Heart right ventricle (tissue), 16 donors: ENCODE results near the gene PRKACA. TPM values are rescaled to one million over a fixed set of nuclear protein-coding genes. Genes with fewer than 3 reads are reported as not detected.
"Not testable (repeated sequence)": the region's sequence is repeated elsewhere in the genome, so short reads cannot be mapped to it uniquely, and the experiment has no call there.

Experiments used
- ATAC-seq, 8 donors: fragments of 200-7000 bp; cut with Tn5 transposase; one replicate each; pipeline ENCODE4 v1.9.1; 2020; ENCODE audit warnings: mild to moderate bottlenecking in 8 of 8, moderate library complexity in 8 of 8, moderate number of reproducible peaks in 1 of 8
- DNase-seq, 2 donors: peaks; one replicate each; pipeline ENCODE4 v3.0.0-alpha.2; 2020
- H3K27ac ChIP-seq, 10 donors: fragments of 200-600 bp; sonication (generic) in 2 of 10; one replicate each; pipeline versions ENCODE4 v1.5.0 to v1.8.0; 2020 to 2022; ENCODE audit warnings: mild to moderate bottlenecking in 3 of 10
- H3K27me3 ChIP-seq, 7 donors: fragments of 200-600 bp; one replicate each; pipeline ENCODE4 v1.8.0; 2021 to 2022; ENCODE audit warnings: mild to moderate bottlenecking in 2 of 7
- H3K36me3 ChIP-seq, 9 donors: fragments of 200-600 bp; sonication (generic) in 1 of 9; one replicate each; pipeline versions ENCODE4 v1.5.0 to v1.8.0; 2020 to 2022; ENCODE audit warnings: mild to moderate bottlenecking in 2 of 9
- H3K4me1 ChIP-seq, 9 donors: fragments of 200-600 bp; sonication (generic) in 1 of 9; one replicate each; pipeline versions ENCODE4 v1.5.0 to v1.8.0; 2020 to 2022; ENCODE audit warnings: mild to moderate bottlenecking in 4 of 9
- H3K4me3 ChIP-seq, 10 donors: fragments of 200-600 bp; sonication (generic) in 2 of 10; one replicate each; pipeline versions ENCODE4 v1.5.0 to v1.8.0; 2020 to 2022; ENCODE audit warnings: mild to moderate bottlenecking in 7 of 10, moderate library complexity in 2 of 10
- H3K9me3 ChIP-seq, 11 donors: fragments of 200-600 bp in 10 of 11; sonication (generic) in 2 of 11; one replicate each; pipeline versions ENCODE4 v1.5.0 to v1.8.0; 2013 to 2022; ENCODE audit warnings: mild to moderate bottlenecking in 2 of 11, control low read depth in 1 of 11, moderate library complexity in 1 of 11
- WGBS, 2 donors: extraction: QIAGEN DNeasy Blood & Tissue Kit; methylation state at CpG; one replicate each; pipeline ENCODE4 v1.1.7; 2013; ENCODE audit warnings: inconsistent platforms in 1 of 2; 5-methylcytosine and 5-hydroxymethylcytosine counted together
- intact Hi-C, 10 donors: fragments of 100-400 bp; cut with DNase I; formaldehyde crosslinking; loops; one replicate each; pipeline versions ENCODE4 v1.11.1 to v1.14.2; 2022
- polyA plus RNA-seq, 2 donors: library from polyadenylated mRNA; stranded (reverse); fragments of 200-250 nt; gene quantifications; one replicate each; pipeline ENCODE4 v1.2.3, GENCODE V29; 2013
- total RNA-seq, 10 donors: library from RNA; stranded (reverse); fragmentation: NEBNext Ultra II Directional in 3 of 10; extraction: Animal tissue kit (Norgen Biotek cat#: 25700) in 3 of 10; gene quantifications; one replicate each; pipeline versions ENCODE4 v1.2.1 to v1.2.4, GENCODE V29; 2021 to 2023
- TF ChIP-seq, protein P1 (sequence below), 9 donors: fragments of 200-600 bp; sonication (generic) in 2 of 9; IDR thresholded peaks; one replicate each; pipeline versions ENCODE4 v1.5.0 to v1.8.0; 2021 to 2022; ENCODE audit warnings: antibody characterized with exemption in 9 of 9, mild to moderate bottlenecking in 5 of 9, moderate library complexity in 1 of 9
- donor health status: Arrhythmogenic right ventricular cardiomyopathy.
- donor health status: ischemic (EF 13 %, LVEDD 7.1; RV severe dilation, severe dysfunction).
- donor health status: healthy with polysubstance abuse.
- donor health status: DM: no; HTN: yes; CAD: no.
- donor health status: DM: no; HTN: no; CAD: no.
- donor health status: ischemic (EF 25% LVEDD 6.9; RV normal size, moderate dysfunction).
- donor health status: ischemic (EF 25% LVEDD 5.7; RV mildly dilated, moderate dysfunction).
- donor health status: healthy.
- donor health status: DM: yes; HTN: yes; CAD: no.
- donor health status: Ischemic cardiomyopathy.
- donor health status: ischemic (EF 35%, LVEDD 5.7; RV mildly dilated, moderate dysfunction).
- donor health status: nonischemic (EF 11% LVEDD 7.7; RV severe dilation, severe dysfunction).
- donor health status: DM: yes; HTN: yes; CAD: no.
- donor health status: PGD.
- donor health status: ischemic (EF 29% LVEDD 5.4; RV normal size, mild dysfunction).
- donor health status: nonischemic (EF 23%, LVEDD 6.1; RV moderate dilation, normal function).

Gene PRKACA
- total and polyA plus RNA-seq, 12 donors: 196 to 691 (median 508) TPM

DNA sequence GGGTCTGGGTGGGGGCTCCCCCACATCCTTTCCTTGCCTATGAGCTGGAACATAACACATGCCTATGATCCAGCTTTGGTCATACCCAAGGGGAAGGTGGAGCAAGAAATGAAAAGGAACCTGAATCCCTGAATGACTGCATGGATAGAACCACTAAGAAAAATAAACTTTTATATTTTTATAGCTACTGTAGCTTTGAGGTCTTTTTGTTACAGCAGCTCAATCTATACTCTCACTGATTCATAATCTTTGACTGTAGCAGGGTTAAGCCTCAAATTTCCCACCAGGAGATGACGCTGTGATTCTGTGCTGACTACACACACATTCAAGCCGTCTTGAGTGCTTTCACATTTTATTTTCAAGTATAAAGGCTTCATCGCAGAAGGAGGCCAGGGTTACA lies 64.5 kb downstream of the PRKACA start:
- ATAC-seq (no peak), DNase-seq (no peak)
- H3K27ac ChIP-seq: no peak overlapping the region
- H3K4me3 ChIP-seq: no peak overlapping the region
- TF ChIP-seq, protein P1, sequence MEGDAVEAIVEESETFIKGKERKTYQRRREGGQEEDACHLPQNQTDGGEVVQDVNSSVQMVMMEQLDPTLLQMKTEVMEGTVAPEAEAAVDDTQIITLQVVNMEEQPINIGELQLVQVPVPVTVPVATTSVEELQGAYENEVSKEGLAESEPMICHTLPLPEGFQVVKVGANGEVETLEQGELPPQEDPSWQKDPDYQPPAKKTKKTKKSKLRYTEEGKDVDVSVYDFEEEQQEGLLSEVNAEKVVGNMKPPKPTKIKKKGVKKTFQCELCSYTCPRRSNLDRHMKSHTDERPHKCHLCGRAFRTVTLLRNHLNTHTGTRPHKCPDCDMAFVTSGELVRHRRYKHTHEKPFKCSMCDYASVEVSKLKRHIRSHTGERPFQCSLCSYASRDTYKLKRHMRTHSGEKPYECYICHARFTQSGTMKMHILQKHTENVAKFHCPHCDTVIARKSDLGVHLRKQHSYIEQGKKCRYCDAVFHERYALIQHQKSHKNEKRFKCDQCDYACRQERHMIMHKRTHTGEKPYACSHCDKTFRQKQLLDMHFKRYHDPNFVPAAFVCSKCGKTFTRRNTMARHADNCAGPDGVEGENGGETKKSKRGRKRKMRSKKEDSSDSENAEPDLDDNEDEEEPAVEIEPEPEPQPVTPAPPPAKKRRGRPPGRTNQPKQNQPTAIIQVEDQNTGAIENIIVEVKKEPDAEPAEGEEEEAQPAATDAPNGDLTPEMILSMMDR (IDR thresholded peaks at IDR 0.05): no peak
- peaks cover 0 to 18% (median 5%) of the 10 kb centered on the region in 7 donors for H3K27me3 ChIP-seq
- H3K36me3 ChIP-seq: peaks cover 0 to 45% (median 0%) of the 10 kb centered on the region in 9 donors
- WGBS, 2 donors: 95% methylated on average over 3 of the region's 3 CpGs
- peaks cover 0 to 9% (median 5%) of the 10 kb centered on the region in 9 donors for H3K4me1 ChIP-seq
- peaks cover 0 to 14% (median 0%) of the 10 kb centered on the region in 11 donors for H3K9me3 ChIP-seq
- intact Hi-C loops: loop anchor here in 3 of 10 donors (5.0 kb wide), 2 partner anchors 161 to 171 kb away; no protein-coding TSS in a partner anchor

DNA sequence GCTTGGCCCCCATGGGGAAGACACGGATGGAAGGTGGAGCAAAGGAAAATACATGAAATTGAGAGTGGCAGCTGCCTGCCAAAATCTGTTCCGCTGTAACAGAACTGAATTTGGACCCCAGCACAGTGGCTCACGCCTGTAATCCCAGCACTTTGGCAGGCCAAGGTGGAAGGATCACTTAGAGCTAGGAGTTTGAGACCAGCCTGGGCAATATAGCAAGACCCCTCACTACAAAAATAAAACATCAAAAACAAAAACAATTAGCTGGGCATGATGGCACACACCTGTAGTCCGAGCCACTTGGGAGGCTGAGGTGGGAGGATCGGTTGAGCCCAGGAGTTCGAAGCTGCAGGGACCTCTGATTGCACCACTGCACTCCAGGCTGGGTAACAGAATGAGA lies 65.1 kb downstream of the PRKACA start:
- ATAC-seq: no peak
- H3K36me3 ChIP-seq: peaks cover 0 to 46% (median 0%) of the 10 kb centered on the region in 9 donors
- no peak overlapping the region for H3K4me3 ChIP-seq
- TF ChIP-seq, protein P1 (IDR thresholded peaks at IDR 0.05): no peak
- no peak overlapping the region for H3K27ac ChIP-seq
- peaks cover 0 to 14% (median 0%) of the 10 kb centered on the region in 11 donors for H3K9me3 ChIP-seq
- 91 to 93% methylated on average over 6 of the region's 6 CpGs for WGBS, 2 donors
- H3K4me1 ChIP-seq: peaks cover 0 to 5% (median 0%) of the 10 kb centered on the region in 9 donors
- H3K27me3 ChIP-seq: peaks cover 0 to 12% (median 0%) of the 10 kb centered on the region in 7 donors
- intact Hi-C loops: loop anchor here in 3 of 10 donors (5.0 kb wide), 2 partner anchors 160 to 170 kb away; no protein-coding TSS in a partner anchor
- no peak for DNase-seq

DNA sequence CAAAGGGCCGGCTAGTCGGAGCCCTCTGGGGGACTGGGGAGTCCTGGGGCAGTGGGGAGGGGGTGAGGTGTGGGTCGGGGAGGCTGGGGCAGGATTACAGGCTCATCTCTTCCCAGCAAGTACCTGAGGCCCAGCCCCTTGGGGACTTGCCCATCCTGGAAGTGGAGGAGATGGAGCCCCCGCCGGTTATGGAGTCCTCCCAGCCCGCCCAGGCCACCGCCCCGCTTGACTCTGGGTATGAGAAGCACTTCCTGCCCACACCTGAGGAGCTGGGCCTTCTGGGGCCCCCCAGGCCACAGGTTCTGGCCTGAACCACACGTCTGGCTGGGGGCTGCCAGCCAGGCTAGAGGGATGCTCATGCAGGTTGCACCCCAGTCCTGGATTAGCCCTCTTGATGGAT lies 65.6 kb downstream of the PRKACA start:
- Histone ChIP-seq H3K4me3 (no peak overlapping the region), H3K9me3 (peaks cover 0 to 14% (median 0%) of the 10 kb centered on the region in 11 donors), H3K4me1 (peaks cover 0 to under 1% (median 0%) of the 10 kb centered on the region in 9 donors), H3K27ac (no peak overlapping the region), H3K27me3 (peaks cover 0 to 7% (median 0%) of the 10 kb centered on the region in 7 donors), H3K36me3 (peaks cover 0 to 46% (median 0%) of the 10 kb centered on the region in 9 donors)
- 87 to 91% methylated on average over 9 of the region's 9 CpGs for WGBS, 2 donors
- TF ChIP-seq, protein P1 (IDR thresholded peaks at IDR 0.05): no peak
- intact Hi-C loops: loop anchor here in 3 of 10 donors (5.0 kb wide), 2 partner anchors 160 to 170 kb away; no protein-coding TSS in a partner anchor
- DNase-seq (no peak), ATAC-seq (no peak)

DNA sequence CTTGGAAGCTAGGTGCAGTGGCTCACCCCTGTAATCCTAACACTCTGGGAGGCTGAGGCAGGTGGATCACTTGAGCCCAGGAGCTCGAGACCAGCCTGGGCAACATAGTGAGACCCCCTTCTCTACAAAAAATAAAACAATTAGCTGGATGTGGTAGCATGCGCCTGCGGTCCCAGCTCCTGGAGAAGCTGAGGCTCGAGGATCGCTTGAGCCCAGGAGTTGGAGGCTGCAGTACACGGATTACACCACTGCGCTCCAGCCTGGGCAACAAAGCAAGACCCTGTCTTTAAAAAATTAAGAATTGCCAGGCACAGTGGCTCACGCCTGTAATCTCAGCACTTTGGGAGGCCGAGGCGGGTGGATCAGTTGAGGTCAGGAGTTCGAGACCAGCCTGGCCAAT lies 66.6 kb downstream of the PRKACA start:
- ATAC-seq: not testable (repeated sequence)
- intact Hi-C loops: loop anchor here in 3 of 10 donors (5.0 kb wide), 2 partner anchors 159 to 169 kb away; no protein-coding TSS in a partner anchor

DNA sequence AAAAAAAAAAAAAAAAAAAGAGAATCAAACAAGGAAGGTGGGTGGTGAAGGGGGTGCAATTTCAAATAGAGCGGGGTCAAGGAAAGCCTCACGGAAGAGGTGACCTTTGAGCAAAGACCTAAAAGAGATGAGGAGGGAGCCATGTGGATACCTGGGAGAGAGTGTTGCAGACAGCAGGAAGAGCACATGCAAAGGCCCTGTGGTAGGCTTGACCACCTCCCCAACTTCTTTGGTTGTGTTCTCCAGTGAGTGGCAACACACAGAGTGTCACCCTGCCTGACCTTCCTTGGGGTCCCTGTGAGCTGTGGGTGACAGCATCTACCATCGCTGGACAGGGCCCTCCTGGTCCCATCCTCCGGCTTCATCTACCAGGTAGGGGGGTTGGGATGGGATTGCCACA lies 67.0 kb downstream of the PRKACA start:
- ATAC-seq (no peak), DNase-seq (no peak)
- peaks cover 0 to 14% (median 0%) of the 10 kb centered on the region in 11 donors for H3K9me3 ChIP-seq
- WGBS, 2 donors: 94 to 99% methylated on average over 4 of the region's 4 CpGs
- H3K4me3 ChIP-seq: no peak overlapping the region
- intact Hi-C loops: loop anchor here in 3 of 10 donors (5.0 kb wide), 2 partner anchors 158 to 168 kb away; no protein-coding TSS in a partner anchor
- H3K4me1 ChIP-seq: no peaks in the 10 kb centered on the region
- no peak overlapping the region for H3K27ac ChIP-seq
- H3K27me3 ChIP-seq: no peaks in the 10 kb centered on the region
- H3K36me3 ChIP-seq: peaks cover 0 to 56% (median 0%) of the 10 kb centered on the region in 9 donors
- TF ChIP-seq, protein P1 (IDR thresholded peaks at IDR 0.05): no peak

More for the DNA sequence above, 66.6 kb downstream of the PRKACA start:
- 93 to 95% methylated on average over 11 of the region's 11 CpGs for WGBS, 2 donors
- peaks cover 0 to 14% (median 0%) of the 10 kb centered on the region in 11 donors for H3K9me3 ChIP-seq
- not testable (repeated sequence) for H3K4me1 ChIP-seq, H3K27ac ChIP-seq, H3K4me3 ChIP-seq, DNase-seq, H3K27me3 ChIP-seq
- H3K36me3 ChIP-seq: peaks cover 0 to 52% (median 0%) of the 10 kb centered on the region in 9 donors
